Astrocyte of the spinal cord (primary cell): ENCODE data around the gene DDAH1.
A peak's percentile ranks its signal among the peaks of the same experiment; 100 is the strongest.

Experiments
- DNase-seq: peaks from one replicate; pipeline ENCODE4 v3.0.0; 2011; ENCODE audit warnings: low read depth, low spot score
- H3K4me3 ChIP-seq: 2 replicates; pipeline ENCODE4 v1.5.1; 2011; ENCODE audit warnings: low read depth, mild to moderate bottlenecking, low read length, moderate library complexity
- in situ Hi-C: cut with HindIII; loops from 2 replicates; pipeline ENCODE4 v1.10.0; 2017; ENCODE audit warnings: low sequenced_read_pairs
- TF ChIP-seq, protein P1 (sequence below): IDR thresholded peaks from 2 replicates; pipeline ENCODE4 v1.5.1; 2012; ENCODE audit warnings: low read depth, mild to moderate bottlenecking, low read length, inconsistent platforms

Gene DDAH1

GRCh38 chr1:85319491-85319890 lies 145.5 kb downstream of the DDAH1 start:
- H3K4me3 ChIP-seq = no peak overlapping the region
- TF ChIP-seq, protein P1, sequence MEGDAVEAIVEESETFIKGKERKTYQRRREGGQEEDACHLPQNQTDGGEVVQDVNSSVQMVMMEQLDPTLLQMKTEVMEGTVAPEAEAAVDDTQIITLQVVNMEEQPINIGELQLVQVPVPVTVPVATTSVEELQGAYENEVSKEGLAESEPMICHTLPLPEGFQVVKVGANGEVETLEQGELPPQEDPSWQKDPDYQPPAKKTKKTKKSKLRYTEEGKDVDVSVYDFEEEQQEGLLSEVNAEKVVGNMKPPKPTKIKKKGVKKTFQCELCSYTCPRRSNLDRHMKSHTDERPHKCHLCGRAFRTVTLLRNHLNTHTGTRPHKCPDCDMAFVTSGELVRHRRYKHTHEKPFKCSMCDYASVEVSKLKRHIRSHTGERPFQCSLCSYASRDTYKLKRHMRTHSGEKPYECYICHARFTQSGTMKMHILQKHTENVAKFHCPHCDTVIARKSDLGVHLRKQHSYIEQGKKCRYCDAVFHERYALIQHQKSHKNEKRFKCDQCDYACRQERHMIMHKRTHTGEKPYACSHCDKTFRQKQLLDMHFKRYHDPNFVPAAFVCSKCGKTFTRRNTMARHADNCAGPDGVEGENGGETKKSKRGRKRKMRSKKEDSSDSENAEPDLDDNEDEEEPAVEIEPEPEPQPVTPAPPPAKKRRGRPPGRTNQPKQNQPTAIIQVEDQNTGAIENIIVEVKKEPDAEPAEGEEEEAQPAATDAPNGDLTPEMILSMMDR = no peak
- in situ Hi-C loops = loop anchor here (25.0 kb wide), 1 partner anchor 368 kb away; no protein-coding TSS in a partner anchor
- no peak for DNase-seq

GRCh38 chr1:85318217-85318616 lies 146.7 kb downstream of the DDAH1 start:
- in situ Hi-C loops = loop anchor here (25.0 kb wide), 1 partner anchor 369 kb away; no protein-coding TSS in a partner anchor
- TF ChIP-seq, protein P1 = no peak
- no peak overlapping the region for H3K4me3 ChIP-seq
- DNase-seq = no peak

DNA sequence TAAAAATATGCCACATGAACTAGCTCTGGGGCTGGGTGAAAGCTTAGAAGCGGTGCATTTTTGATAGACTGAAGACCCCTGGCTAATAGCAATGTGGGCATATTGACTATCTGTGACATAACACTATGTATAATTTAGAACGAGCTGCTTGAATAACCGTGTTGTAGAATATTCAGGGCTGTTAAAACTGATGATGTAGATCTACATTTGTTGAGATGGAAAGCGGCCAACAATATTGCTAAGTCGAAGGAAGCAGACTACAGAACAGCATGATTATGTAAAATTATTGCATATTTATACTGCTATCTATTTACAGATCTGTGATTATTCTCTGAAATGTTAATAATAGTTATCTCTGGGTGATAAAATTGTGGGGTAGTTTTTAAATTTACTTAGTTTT lies 147.4 kb downstream of the DDAH1 start:
- no peak overlapping the region for H3K4me3 ChIP-seq
- TF ChIP-seq, protein P1 = no peak
- no peak for DNase-seq
- in situ Hi-C loops = loop anchor here (25.0 kb wide), 1 partner anchor 370 kb away; no protein-coding TSS in a partner anchor

- TF ChIP-seq, protein P1 = no peak
- peak; percentile 43 for DNase-seq
- in situ Hi-C loops = loop anchor here (25.0 kb wide), 1 partner anchor 371 kb away; no protein-coding TSS in a partner anchor
- no peak overlapping the region for H3K4me3 ChIP-seq
Observed at GRCh38 chr1:85316321-85316720, 148.6 kb downstream of the DDAH1 start.

- no peak overlapping the region for H3K4me3 ChIP-seq
- no peak for DNase-seq
- TF ChIP-seq, protein P1 = no peak
- in situ Hi-C loops = loop anchor here (25.0 kb wide), 1 partner anchor 372 kb away; no protein-coding TSS in a partner anchor
Observed at GRCh38 chr1:85315789-85316188, 149.2 kb downstream of the DDAH1 start.

GRCh38 chr1:85314726-85315125 lies 150.2 kb downstream of the DDAH1 start:
- in situ Hi-C loops = loop anchor here (25.0 kb wide), 1 partner anchor 373 kb away; no protein-coding TSS in a partner anchor
- no peak overlapping the region for H3K4me3 ChIP-seq
- TF ChIP-seq, protein P1 = no peak
- DNase-seq = no peak
